Measurements from ENCODE around the gene SLC7A4. TPM values are rescaled to one million over a fixed set of nuclear protein-coding genes. Genes with fewer than 3 reads are reported as not detected.

SLC7A4 gene
- total RNA-seq, 4 donors from 2014 or later: 2.5 to 11.7 (median 4.5) TPM

GRCh38 chr22:20994902-20995241 lies 37.5 kb downstream of the SLC7A4 start:
- peaks cover 0 to 17% (median 5%) of the 10 kb centered on the region in 3 donors for H3K4me1 ChIP-seq
- no peaks in the 10 kb centered on the region for H3K9me3 ChIP-seq
- no peak overlapping the region for H3K4me3 ChIP-seq
- H3K27ac ChIP-seq: no peak overlapping the region
- 60 to 82% methylated on average over 1 to 2 of the region's 10 CpGs for WGBS, 2 donors
- TF ChIP-seq CTCF (IDR thresholded peaks at IDR 0.05) (no peak), POLR2A (IDR thresholded peaks at IDR 0.05) (no peak)
- intact Hi-C loops (cut with DNase I): no loop called here
- peaks cover 23 to 100% (median 44%) of the 10 kb centered on the region in 3 donors for H3K36me3 ChIP-seq
- no peaks in the 10 kb centered on the region for H3K27me3 ChIP-seq
- no peak for DNase-seq

DNA sequence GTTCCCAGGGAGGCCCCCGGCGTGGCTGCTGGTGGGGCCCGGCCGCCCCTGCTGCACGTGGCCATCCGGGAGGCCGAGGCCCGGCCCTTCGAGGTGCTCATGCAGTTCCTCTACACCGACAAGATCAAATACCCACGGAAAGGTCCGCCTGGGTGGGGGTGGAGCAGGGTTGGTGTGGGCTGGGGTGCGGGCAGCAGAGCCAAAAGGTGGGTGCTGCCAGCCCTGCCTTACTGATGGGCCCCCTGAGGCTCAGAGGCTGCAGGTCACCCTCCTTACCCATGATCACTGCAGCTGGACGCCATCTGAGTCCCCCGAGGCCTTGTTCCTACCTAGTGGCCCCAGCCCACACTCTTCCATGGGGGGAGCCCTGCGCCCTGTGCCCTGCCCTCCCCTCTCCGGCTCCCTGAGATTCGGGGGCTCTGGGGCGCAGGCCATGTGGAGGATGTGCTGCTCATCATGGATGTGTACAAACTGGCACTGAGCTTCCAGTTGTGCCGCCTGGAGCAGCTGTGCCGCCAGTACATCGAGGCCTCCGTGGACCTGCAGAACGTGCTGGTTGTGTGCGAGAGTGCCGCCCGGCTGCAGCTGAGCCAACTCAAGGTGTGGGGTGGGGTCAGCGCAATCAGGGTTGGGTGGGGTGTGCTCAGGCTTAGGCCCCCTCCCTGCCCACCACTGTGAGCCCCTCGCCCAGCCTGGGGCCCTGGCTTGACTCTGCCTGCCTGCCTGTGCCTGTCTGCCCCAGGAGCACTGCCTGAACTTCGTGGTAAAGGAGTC lies 38.0 kb downstream of the SLC7A4 start:
- Histone ChIP-seq H3K4me1 (peaks cover 0 to 11% (median 0%) of the 10 kb centered on the region in 3 donors), H3K27ac (no peak overlapping the region), H3K27me3 (no peaks in the 10 kb centered on the region), H3K9me3 (no peaks in the 10 kb centered on the region), H3K36me3 (peaks cover 18 to 99% (median 39%) of the 10 kb centered on the region in 3 donors), H3K4me3 (no peak overlapping the region)
- DNase-seq: no peak
- 88% methylated on average over 6 of the region's 30 CpGs; no CpG with 5 or more reads in 1 of the 2 donors for WGBS, 2 donors
- TF ChIP-seq POLR2A (IDR thresholded peaks at IDR 0.05) (no peak), CTCF (IDR thresholded peaks at IDR 0.05) (no peak)
- intact Hi-C loops (cut with DNase I): no loop called here

GRCh38 chr22:20993304-20994127 lies 38.8 kb downstream of the SLC7A4 start:
- no peak overlapping the region for H3K4me3 ChIP-seq
- H3K27me3 ChIP-seq: no peaks in the 10 kb centered on the region
- DNase-seq: no peak
- intact Hi-C loops (cut with DNase I): no loop called here
- 93% methylated on average over 3 of the region's 29 CpGs; no CpG with 5 or more reads in 1 of the 2 donors for WGBS, 2 donors
- peaks cover 0 to 3% (median 0%) of the 10 kb centered on the region in 3 donors for H3K4me1 ChIP-seq
- H3K36me3 ChIP-seq: peaks cover 15 to 99% (median 37%) of the 10 kb centered on the region in 3 donors
- H3K27ac ChIP-seq: no peak overlapping the region
- H3K9me3 ChIP-seq: no peaks in the 10 kb centered on the region
- TF ChIP-seq CTCF (IDR thresholded peaks at IDR 0.05) (no peak), POLR2A (IDR thresholded peaks at IDR 0.05) (no peak)

GRCh38 chr22:20992456-20993303 lies 39.7 kb downstream of the SLC7A4 start:
- no peak for TF ChIP-seq CTCF (IDR thresholded peaks at IDR 0.05)
- TF ChIP-seq POLR2A (IDR thresholded peaks at IDR 0.05): no peak
- peaks cover 21 to 99% (median 32%) of the 10 kb centered on the region in 3 donors for H3K36me3 ChIP-seq
- no peaks in the 10 kb centered on the region for H3K9me3 ChIP-seq
- H3K27me3 ChIP-seq: no peaks in the 10 kb centered on the region
- H3K4me3 ChIP-seq: no peak overlapping the region
- no peaks in the 10 kb centered on the region for H3K4me1 ChIP-seq
- 50 to 80% methylated on average over 2 to 5 of the region's 21 CpGs for WGBS, 2 donors
- H3K27ac ChIP-seq: no peak overlapping the region
- intact Hi-C loops (cut with DNase I): no loop called here
- no peak for DNase-seq

All from esophagus squamous epithelium (tissue), 5 donors.